Measurements from ENCODE around the gene CALD1. TPM values are rescaled to one million over a fixed set of nuclear protein-coding genes. Genes with fewer than 3 reads are reported as not detected.
A peak's percentile ranks its signal among the peaks of the same experiment; 100 is the strongest.

The CALD1 gene
- total and polyA plus RNA-seq, 7 donors = 34.7 to 2,150 (median 1,069) TPM

DNA sequence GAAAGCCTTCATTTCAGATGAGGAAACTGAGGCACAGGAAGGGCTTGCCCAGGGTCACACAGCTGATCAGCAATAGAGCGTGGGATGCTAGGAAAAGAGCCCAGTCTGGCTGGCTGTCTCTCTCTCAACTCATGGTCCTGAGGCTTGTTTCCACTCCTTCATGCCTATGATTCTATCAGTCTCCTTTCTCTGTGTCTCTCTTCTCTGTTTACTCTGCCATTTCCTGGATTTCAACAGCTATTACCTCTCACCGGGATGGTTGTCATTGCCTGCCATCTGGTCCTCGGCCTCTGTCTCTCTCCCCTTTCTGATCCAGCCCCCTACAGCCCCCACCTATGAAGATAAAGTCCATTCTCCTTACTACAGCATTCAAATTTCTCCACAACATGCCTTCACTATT lies 113.5 kb downstream of the CALD1 start:
- Histone ChIP-seq H3K27me3 (no peaks in the 10 kb centered on the region), H3K9me3 (no peaks in the 10 kb centered on the region), H3K4me1 (peaks cover 0 to 67% (median 56%) of the 10 kb centered on the region in 4 donors), H3K4me3 (peak overlapping the region; percentile 30 to 41 (median 40)), H3K36me3 (peaks cover 0 to 12% (median 2%) of the 10 kb centered on the region in 4 donors), H3K27ac (peak overlapping the region; percentile 78 to 88 (median 80))
- intact Hi-C loops (cut with DNase I) = loop anchor here (5.0 kb wide), 3 partner anchors 39 to 201 kb away; no protein-coding TSS in a partner anchor
- DNase-seq = no peak
- TF ChIP-seq, protein P1, sequence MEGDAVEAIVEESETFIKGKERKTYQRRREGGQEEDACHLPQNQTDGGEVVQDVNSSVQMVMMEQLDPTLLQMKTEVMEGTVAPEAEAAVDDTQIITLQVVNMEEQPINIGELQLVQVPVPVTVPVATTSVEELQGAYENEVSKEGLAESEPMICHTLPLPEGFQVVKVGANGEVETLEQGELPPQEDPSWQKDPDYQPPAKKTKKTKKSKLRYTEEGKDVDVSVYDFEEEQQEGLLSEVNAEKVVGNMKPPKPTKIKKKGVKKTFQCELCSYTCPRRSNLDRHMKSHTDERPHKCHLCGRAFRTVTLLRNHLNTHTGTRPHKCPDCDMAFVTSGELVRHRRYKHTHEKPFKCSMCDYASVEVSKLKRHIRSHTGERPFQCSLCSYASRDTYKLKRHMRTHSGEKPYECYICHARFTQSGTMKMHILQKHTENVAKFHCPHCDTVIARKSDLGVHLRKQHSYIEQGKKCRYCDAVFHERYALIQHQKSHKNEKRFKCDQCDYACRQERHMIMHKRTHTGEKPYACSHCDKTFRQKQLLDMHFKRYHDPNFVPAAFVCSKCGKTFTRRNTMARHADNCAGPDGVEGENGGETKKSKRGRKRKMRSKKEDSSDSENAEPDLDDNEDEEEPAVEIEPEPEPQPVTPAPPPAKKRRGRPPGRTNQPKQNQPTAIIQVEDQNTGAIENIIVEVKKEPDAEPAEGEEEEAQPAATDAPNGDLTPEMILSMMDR (IDR thresholded peaks at IDR 0.05) = no peak
- TF ChIP-seq POLR2AphosphoS5 (IDR thresholded peaks at IDR 0.05) (no peak), EP300 (IDR thresholded peaks at IDR 0.05) (no peak), POLR2A (IDR thresholded peaks at IDR 0.05) (no peak)
- WGBS, 2 donors = 29 to 43% methylated on average over 3 of the region's 3 CpGs

DNA sequence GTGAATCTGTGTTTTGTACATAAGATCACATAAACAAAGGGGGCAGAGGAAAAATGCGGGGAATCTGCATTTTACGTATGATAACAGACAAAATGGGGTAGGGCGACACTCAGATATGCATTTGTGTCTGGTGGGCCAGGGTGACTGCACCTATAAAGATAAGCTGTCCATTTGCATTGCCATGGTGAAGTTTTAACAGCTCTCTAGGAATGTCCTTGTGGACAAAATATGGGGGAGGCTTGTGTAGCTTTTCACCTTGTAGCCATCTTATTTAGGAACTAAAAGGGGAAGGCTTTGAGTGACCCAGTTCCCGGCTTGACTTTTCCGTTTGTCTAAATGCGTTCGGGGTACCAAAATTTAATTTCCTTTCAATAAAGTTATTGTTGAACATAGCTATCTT lies 114.5 kb downstream of the CALD1 start:
- peak overlapping the region in 3 of 4 donors; percentile 79 to 88 (median 80) for H3K27ac ChIP-seq
- H3K36me3 ChIP-seq = peaks cover 0 to 11% (median 2%) of the 10 kb centered on the region in 4 donors
- TF ChIP-seq EP300 (IDR thresholded peaks at IDR 0.05) = no peak
- TF ChIP-seq, protein P1 (IDR thresholded peaks at IDR 0.05) = no peak
- no peak for TF ChIP-seq POLR2AphosphoS5 (IDR thresholded peaks at IDR 0.05)
- no peak for TF ChIP-seq POLR2A (IDR thresholded peaks at IDR 0.05)
- no peaks in the 10 kb centered on the region for H3K9me3 ChIP-seq
- no peak for DNase-seq
- H3K27me3 ChIP-seq = no peaks in the 10 kb centered on the region
- peaks cover 0 to 68% (median 54%) of the 10 kb centered on the region in 4 donors for H3K4me1 ChIP-seq
- WGBS, 2 donors = 64 to 75% methylated on average over 7 of the region's 7 CpGs
- H3K4me3 ChIP-seq = no peak overlapping the region
- intact Hi-C loops (cut with DNase I) = loop anchor here (5.0 kb wide), 3 partner anchors 38 to 202 kb away; no protein-coding TSS in a partner anchor

DNA sequence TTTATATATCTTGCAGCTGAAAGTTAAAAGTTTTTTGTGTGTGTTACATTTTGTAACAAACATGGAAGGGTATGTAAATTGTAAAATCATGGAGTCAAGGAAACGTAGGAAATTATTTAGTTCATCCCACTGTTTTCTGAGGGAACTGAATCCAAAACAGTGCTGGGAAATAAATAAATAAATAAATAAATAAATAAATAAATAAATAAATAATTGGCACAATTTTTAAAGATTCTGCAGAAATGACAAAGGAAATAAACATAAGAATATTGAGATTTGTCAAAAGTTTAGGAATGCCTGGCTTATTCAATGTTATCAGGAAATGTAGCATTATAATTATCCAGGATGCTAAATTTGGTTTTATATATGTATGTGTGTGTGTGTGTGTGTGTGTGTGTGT lies 115.5 kb downstream of the CALD1 start:
- Histone ChIP-seq H3K27ac (peak overlapping the region in 3 of 4 donors; percentile 79 to 88 (median 80)), H3K27me3 (no peaks in the 10 kb centered on the region), H3K4me1 (peaks cover 0 to 69% (median 60%) of the 10 kb centered on the region in 4 donors), H3K4me3 (no peak overlapping the region), H3K9me3 (no peaks in the 10 kb centered on the region), H3K36me3 (peaks cover 0 to 7% (median 3%) of the 10 kb centered on the region in 4 donors)
- no peak for DNase-seq
- TF ChIP-seq, protein P1 (IDR thresholded peaks at IDR 0.05) = no peak
- TF ChIP-seq POLR2AphosphoS5 (IDR thresholded peaks at IDR 0.05) (no peak), POLR2A (IDR thresholded peaks at IDR 0.05) (no peak), EP300 (IDR thresholded peaks at IDR 0.05) (no peak)
- intact Hi-C loops (cut with DNase I) = loop anchor here (5.0 kb wide), 3 partner anchors 37 to 203 kb away; no protein-coding TSS in a partner anchor
- WGBS, 2 donors = 53 to 70% methylated on average over 1 of the region's 1 CpG

DNA sequence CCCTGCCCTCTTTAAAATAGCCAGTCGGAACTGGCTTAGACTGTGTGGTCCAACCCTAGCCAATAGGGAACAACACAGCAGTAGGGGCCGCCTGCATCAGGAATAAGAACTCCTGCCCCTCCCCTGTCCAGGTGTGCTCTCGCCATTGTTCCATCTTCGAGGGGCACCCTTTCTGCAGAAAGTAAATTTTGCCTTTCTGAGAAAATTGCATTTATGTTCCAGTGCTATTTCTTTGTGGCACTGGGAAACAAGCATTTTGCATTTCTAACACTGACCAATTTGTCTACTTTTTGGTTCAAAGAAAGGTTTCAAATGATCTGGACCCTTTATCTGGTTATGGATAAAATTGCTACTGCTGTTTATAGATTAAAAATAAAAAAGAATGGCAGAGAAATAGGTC lies 116.6 kb downstream of the CALD1 start:
- Histone ChIP-seq H3K4me1 (peaks cover 0 to 69% (median 60%) of the 10 kb centered on the region in 4 donors), H3K9me3 (no peaks in the 10 kb centered on the region), H3K27ac (peak overlapping the region in 1 of 4 donors; percentile 88), H3K27me3 (no peaks in the 10 kb centered on the region), H3K4me3 (no peak overlapping the region), H3K36me3 (peaks cover 0 to 7% (median 2%) of the 10 kb centered on the region in 4 donors)
- intact Hi-C loops (cut with DNase I) = no loop called here
- no peak for DNase-seq
- TF ChIP-seq, protein P1 (IDR thresholded peaks at IDR 0.05) = no peak
- no peak for TF ChIP-seq POLR2AphosphoS5 (IDR thresholded peaks at IDR 0.05)
- TF ChIP-seq POLR2A (IDR thresholded peaks at IDR 0.05) = no peak
- no peak for TF ChIP-seq EP300 (IDR thresholded peaks at IDR 0.05)
- whole genome bisulfite sequencing, 2 donors = 92 to 96% methylated on average over 4 of the region's 4 CpGs
